Hepatocyte (in vitro differentiated cells): ENCODE results near the gene SALL1. TPM values are rescaled to one million over a fixed set of nuclear protein-coding genes. Genes with fewer than 3 reads are reported as not detected.

Experiments used
- DNase-seq: peaks from one replicate; pipeline ENCODE4 v3.0.0-alpha.2; 2016; ENCODE audit warnings: low spot score
- H2AFZ ChIP-seq: fragments of 200-600 bp; sonication (generic); 2 replicates; pipeline ENCODE4 v1.6.0; 2016; ENCODE audit warnings: antibody characterized with exemption, mild to moderate bottlenecking
- H3K27ac ChIP-seq: fragments of 200-600 bp; sonication (generic); 2 replicates; pipeline ENCODE4 v1.5.1; 2016; ENCODE audit warnings: mild to moderate bottlenecking
- H3K27me3 ChIP-seq: fragments of 200-600 bp; sonication (generic); 2 replicates; pipeline ENCODE4 v1.6.1; 2016
- H3K36me3 ChIP-seq: fragments of 200-600 bp; sonication (generic); replicated peaks from 2 replicates; pipeline ENCODE4 v1.5.1; 2016; ENCODE audit warnings: low read depth; ENCODE audit not compliant: insufficient read depth
- H3K4me1 ChIP-seq: fragments of 200-600 bp; sonication (generic); 2 replicates; pipeline ENCODE4 v1.5.1; 2016; ENCODE audit warnings: mild to moderate bottlenecking, moderate library complexity; ENCODE audit not compliant: insufficient read depth
- H3K4me2 ChIP-seq: fragments of 200-600 bp; sonication (generic); 2 replicates; pipeline ENCODE4 v1.6.0; 2016
- H3K4me3 ChIP-seq: fragments of 200-600 bp; sonication (generic); 2 replicates; pipeline ENCODE4 v1.5.1; 2016; ENCODE audit warnings: mild to moderate bottlenecking
- H3K79me2 ChIP-seq: fragments of 200-600 bp; sonication (generic); 2 replicates; pipeline ENCODE4 v1.6.0; 2017; ENCODE audit warnings: mild to moderate bottlenecking
- H3K9me2 ChIP-seq: fragments of 200-600 bp; sonication (generic); replicated peaks from 2 replicates; pipeline ENCODE4 v1.6.0; 2017; ENCODE audit warnings: mild to moderate bottlenecking; ENCODE audit not compliant: insufficient read depth
- H3K9me3 ChIP-seq: fragments of 200-600 bp; sonication (generic); 2 replicates; pipeline ENCODE4 v1.5.1; 2016; ENCODE audit warnings: low read depth, mild to moderate bottlenecking
- H4K20me1 ChIP-seq: fragments of 200-600 bp; sonication (generic); 2 replicates; pipeline ENCODE4 v1.6.0; 2016; ENCODE audit warnings: mild to moderate bottlenecking; ENCODE audit not compliant: insufficient read depth, poor library complexity, severe bottlenecking
- EZH2 ChIP-seq: fragments of 200-600 bp; sonication (generic); IDR thresholded peaks from 2 replicates; pipeline ENCODE4 v1.6.1; 2016; ENCODE audit warnings: antibody characterized with exemption, mild to moderate bottlenecking, borderline replicate concordance
- EZH2phosphoT487 ChIP-seq: fragments of 200-600 bp; sonication (generic); IDR thresholded peaks from one replicate; pipeline ENCODE4 v1.6.1; 2018; ENCODE audit warnings: antibody characterized with exemption, mild to moderate bottlenecking, low read depth, moderate library complexity; ENCODE audit not compliant: unreplicated experiment, severe bottlenecking
- WGBS: methylation state at CpG from one replicate; pipeline ENCODE4 v1.1.6; 2016; ENCODE audit warnings: low lambda C conversion rate; ENCODE audit errors: missing lambda C conversion rate; 5-methylcytosine and 5-hydroxymethylcytosine counted together
- polyA plus RNA-seq: library from polyadenylated mRNA; unstranded; fragments of >200 nt; fragmentation: Nextera tagmentation; extraction: Ambion mirVana; gene quantifications from 2 replicates; pipeline ENCODE4 v1.2.1, GENCODE V29; 2016
- total RNA-seq: library from RNA; depleted of rRNA; stranded (reverse); fragments of >200 nt; gene quantifications from 2 replicates; pipeline ENCODE4 v1.2.3, GENCODE V29; 2014
- TF ChIP-seq, protein P1 (sequence below): fragments of 200-600 bp; sonication (generic); IDR thresholded peaks from 2 replicates; pipeline ENCODE4 v1.5.1; 2016; ENCODE audit warnings: antibody characterized with exemption, mild to moderate bottlenecking; ENCODE audit not compliant: poor library complexity

Gene SALL1
- total and polyA plus RNA-seq, 2 experiments from 2014 or later, result 2.4 to 5.4 TPM

DNA sequence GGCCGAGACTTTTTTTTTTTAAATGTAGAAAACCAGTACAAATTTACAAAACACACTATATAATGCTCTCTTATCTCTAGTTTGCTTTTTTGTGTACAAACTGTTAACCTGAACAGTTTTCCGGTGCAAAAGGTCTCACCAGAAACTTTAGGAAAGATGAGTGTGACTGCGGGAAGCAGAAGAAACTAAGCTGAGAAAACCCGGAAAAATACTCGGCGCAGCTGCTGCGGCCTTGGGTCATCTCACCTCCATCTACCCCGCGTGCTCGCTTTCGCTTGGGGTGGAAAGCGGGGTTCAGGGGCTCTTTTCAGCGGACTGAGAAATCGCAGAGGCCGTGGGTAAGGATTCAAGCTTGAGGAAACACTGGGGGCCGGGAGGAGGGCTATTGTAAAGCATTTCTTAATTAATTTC, 1.8 kb downstream of the SALL1 start:
- H3K4me2 ChIP-seq, result peak overlapping the region; percentile 82
- peak overlapping the region; percentile 68 for H3K4me3 ChIP-seq
- H3K9me2 ChIP-seq, result no peaks in the 10 kb centered on the region
- H3K36me3 ChIP-seq, result no peaks in the 10 kb centered on the region
- no peaks in the 10 kb centered on the region for H4K20me1 ChIP-seq
- H3K4me1 ChIP-seq, result no peaks in the 10 kb centered on the region
- H3K27me3 ChIP-seq, result peaks cover 71% of the 10 kb centered on the region
- H3K27ac ChIP-seq, result peak overlapping the region; percentile 97
- H3K9me3 ChIP-seq, result no peaks in the 10 kb centered on the region
- TF ChIP-seq EZH2 (no peak), EZH2phosphoT487 (no peak)
- H3K79me2 ChIP-seq, result peaks cover 63% of the 10 kb centered on the region
- 16% methylated on average over 16 of the region's 16 CpGs for WGBS
- peak overlapping the region; percentile 22 for H2AFZ ChIP-seq
- DNase-seq, result no peak

DNA sequence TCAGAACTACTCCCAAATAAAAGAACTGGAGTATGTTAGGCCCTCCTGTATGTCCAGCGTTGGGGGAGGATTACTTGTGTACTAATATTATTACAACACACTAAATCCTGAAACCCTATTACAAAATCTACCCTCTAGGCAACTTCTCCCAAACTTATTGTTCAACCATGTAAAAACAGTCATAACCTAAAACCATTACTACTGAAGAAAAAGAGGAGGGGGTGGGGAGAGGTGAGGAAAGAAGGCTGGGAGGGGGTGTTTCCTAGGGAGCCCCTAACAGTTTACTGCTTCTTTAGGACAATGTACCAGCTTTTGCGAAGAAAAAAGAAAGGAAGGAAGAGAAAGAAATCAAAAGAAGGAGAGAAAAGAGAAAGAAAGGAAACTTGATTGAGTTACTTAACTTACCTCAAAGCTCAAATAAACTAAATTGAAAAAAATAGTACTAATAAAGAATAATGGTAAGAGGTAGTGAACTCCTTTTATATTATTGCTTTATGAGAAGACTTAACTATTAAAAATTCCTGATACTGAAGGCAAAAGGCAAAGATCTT, 2.3 kb downstream of the SALL1 start:
- Histone ChIP-seq H3K4me2 (peak overlapping the region; percentile 82), H3K36me3 (no peaks in the 10 kb centered on the region), H3K79me2 (peaks cover 68% of the 10 kb centered on the region), H2AFZ (peak overlapping the region; percentile 22), H3K27ac (peak overlapping the region; percentile 97), H3K9me2 (no peaks in the 10 kb centered on the region), H3K4me1 (no peaks in the 10 kb centered on the region), H3K4me3 (peak overlapping the region; percentile 68), H3K27me3 (peaks cover 70% of the 10 kb centered on the region), H4K20me1 (no peaks in the 10 kb centered on the region), H3K9me3 (no peaks in the 10 kb centered on the region)
- 33% methylated on average over 2 of the region's 2 CpGs for WGBS
- no peak for DNase-seq
- TF ChIP-seq, protein P1, sequence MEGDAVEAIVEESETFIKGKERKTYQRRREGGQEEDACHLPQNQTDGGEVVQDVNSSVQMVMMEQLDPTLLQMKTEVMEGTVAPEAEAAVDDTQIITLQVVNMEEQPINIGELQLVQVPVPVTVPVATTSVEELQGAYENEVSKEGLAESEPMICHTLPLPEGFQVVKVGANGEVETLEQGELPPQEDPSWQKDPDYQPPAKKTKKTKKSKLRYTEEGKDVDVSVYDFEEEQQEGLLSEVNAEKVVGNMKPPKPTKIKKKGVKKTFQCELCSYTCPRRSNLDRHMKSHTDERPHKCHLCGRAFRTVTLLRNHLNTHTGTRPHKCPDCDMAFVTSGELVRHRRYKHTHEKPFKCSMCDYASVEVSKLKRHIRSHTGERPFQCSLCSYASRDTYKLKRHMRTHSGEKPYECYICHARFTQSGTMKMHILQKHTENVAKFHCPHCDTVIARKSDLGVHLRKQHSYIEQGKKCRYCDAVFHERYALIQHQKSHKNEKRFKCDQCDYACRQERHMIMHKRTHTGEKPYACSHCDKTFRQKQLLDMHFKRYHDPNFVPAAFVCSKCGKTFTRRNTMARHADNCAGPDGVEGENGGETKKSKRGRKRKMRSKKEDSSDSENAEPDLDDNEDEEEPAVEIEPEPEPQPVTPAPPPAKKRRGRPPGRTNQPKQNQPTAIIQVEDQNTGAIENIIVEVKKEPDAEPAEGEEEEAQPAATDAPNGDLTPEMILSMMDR, result no peak
- TF ChIP-seq EZH2phosphoT487 (no peak), EZH2 (no peak)

DNA sequence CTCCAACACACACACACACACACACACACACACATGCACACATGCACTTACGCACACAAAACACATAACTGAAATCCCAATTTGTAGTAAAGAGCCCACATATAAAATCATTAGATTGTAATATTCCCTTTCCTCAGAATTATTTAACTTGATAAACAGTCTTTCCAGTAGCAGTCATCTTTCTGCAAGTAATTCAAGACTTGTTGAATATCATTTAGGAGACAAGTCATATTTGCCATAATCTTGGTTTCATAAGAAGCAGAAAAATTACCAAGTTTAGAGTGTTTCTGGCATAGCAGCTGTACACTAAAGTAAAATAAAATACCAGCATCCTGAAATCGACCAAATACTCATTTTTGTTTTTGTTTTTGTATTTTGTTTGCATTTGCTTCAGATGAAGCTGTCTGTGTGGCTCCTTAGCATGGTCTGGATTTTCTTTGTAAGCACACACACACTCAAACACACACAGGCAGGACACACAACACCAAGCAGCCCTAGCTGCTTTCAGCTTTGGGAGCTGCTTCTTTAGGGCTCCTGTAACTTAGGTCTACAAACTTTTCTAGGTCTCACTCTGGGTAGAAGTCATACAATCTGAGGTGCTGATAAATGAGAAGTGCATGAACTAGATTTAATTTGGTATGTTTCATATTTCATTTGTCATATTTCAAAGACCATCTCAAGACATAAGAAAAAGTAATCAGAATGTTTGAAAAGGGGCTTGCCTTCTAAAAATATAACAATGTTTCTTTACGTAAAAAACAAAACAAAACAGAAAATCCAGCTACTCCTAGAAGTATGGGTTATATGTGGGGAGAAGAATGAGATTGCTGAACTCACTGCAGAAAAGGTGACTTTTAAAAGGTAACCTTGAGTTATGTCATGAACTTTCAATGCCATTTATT, 3.0 kb downstream of the SALL1 start:
- no peaks in the 10 kb centered on the region for H3K9me2 ChIP-seq
- H3K79me2 ChIP-seq, result peaks cover 75% of the 10 kb centered on the region
- peaks cover 70% of the 10 kb centered on the region for H3K27me3 ChIP-seq
- no peak overlapping the region for H2AFZ ChIP-seq
- 69% methylated on average over 3 of the region's 3 CpGs for WGBS
- TF ChIP-seq EZH2 (no peak), EZH2phosphoT487 (peak; percentile 35)
- H3K4me3 ChIP-seq, result peak overlapping the region; percentile 68
- no peak for DNase-seq
- no peaks in the 10 kb centered on the region for H3K9me3 ChIP-seq
- peak overlapping the region; percentile 82 for H3K4me2 ChIP-seq
- no peaks in the 10 kb centered on the region for H4K20me1 ChIP-seq
- peak overlapping the region; percentile 97 for H3K27ac ChIP-seq
- no peaks in the 10 kb centered on the region for H3K36me3 ChIP-seq
- no peaks in the 10 kb centered on the region for H3K4me1 ChIP-seq

- no peaks in the 10 kb centered on the region for H3K4me1 ChIP-seq
- no peak for DNase-seq
- H3K9me2 ChIP-seq, result no peaks in the 10 kb centered on the region
- H3K36me3 ChIP-seq, result no peaks in the 10 kb centered on the region
- TF ChIP-seq, protein P1, result peak; percentile 48
- no peak for TF ChIP-seq EZH2
- H3K4me2 ChIP-seq, result peak overlapping the region; percentile 82
- no peak overlapping the region for H3K4me3 ChIP-seq
- H2AFZ ChIP-seq, result no peak overlapping the region
- no peak overlapping the region for H3K27ac ChIP-seq
- peaks cover 86% of the 10 kb centered on the region for H3K79me2 ChIP-seq
- 29% methylated on average over 6 of the region's 6 CpGs for WGBS
- no peaks in the 10 kb centered on the region for H4K20me1 ChIP-seq
- peaks cover 67% of the 10 kb centered on the region for H3K27me3 ChIP-seq
- H3K9me3 ChIP-seq, result no peaks in the 10 kb centered on the region
These were observed 4.7 kb downstream of the SALL1 start for GRCh38 chr16:51146256-51146924.
